Glomerular visceral epithelial cell (primary cell): ENCODE data around the gene TRIO.
"Not testable (repeated sequence)": the region's sequence is repeated elsewhere in the genome, so short reads cannot be mapped to it uniquely, and the experiment has no call there.

Experiments
- DNase-seq: peaks from one replicate; pipeline ENCODE4 v3.0.0-alpha.2; 2016; ENCODE audit errors: extremely low spot score

Gene TRIO

DNA sequence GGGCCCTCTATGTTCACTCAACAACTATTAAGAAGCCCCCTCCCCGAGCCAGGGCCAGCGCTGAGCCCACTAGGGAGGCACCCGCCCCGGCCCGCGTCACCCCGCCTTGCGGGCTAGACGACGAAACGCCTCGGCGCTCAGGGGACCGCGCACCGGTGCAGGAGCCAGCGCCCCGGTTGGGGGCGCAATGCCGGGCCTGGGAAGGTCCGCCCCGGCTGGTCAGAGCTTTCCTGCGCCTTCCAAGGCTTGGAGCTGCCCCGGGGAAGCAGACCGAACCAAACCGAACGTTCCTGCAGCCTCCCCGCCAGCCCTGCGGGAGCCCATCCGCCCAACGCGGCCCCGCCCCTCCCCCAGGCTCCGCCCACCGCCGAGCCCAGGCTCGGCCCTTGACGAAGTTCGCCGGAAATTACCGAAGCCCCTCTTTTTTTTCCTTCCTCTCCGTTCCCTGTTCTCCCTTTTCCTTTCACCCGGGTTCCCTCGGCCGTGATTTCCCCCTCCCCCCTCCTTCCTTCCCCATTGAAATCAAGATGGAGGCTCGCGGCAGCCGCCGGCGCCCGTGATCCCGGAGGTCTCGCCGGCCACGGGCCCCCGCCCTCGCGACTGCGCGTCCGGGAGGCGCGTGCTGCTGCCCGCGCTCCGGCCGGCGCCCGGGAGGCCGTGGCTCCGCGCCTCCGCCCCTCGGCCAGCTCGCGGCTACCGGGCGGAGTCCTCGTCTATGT lies at the start of gene TRIO:
Gene TRIO (plus strand): TSS at position 516 of the 719 bp plus-strand sequence. CDS start 384 bp downstream, outside the sequence.
- DNase-seq, result peak; percentile 97

DNA sequence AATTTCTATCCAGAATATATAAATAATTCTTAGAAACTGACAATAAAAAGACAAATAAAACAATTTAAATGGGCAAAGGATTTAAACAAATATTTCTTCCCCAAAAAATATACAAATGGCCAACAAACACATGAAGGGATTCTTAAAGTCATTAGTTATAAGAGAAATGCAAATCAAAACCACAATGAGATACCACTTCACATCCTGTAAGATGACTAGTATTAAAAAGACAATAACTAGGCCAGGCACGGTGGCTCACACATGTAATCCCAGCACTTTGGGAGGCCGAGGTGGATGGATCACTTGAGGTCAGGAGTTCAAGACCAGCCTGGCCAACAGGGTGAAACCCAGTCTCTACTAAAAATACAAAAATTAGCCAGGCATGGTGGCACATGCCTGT lies 45.8 kb upstream of the TRIO start:
- DNase-seq, result not testable (repeated sequence)

DNA sequence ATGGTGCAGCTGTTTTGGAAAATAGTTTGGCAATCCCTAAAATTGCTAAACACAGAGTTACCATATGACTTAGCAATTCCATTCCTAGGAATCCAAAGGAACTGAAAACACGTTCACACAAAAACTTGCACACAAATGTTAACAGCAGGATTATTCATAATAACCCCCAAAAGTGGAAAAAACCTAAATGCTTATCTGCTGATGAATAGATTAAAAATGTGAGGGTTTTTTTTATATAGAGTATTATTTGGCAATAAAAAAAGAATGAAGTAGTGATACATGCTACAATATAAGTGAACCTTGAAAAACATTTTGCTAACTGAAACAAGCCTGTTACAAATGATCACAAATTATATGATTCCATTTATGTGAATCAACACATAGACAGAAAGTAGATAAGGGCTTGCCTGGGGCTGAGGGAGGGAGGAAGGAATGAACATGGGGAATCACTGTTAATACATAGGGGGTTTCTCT lies 45.1 kb upstream of the TRIO start:
- DNase-seq, result no peak

DNA sequence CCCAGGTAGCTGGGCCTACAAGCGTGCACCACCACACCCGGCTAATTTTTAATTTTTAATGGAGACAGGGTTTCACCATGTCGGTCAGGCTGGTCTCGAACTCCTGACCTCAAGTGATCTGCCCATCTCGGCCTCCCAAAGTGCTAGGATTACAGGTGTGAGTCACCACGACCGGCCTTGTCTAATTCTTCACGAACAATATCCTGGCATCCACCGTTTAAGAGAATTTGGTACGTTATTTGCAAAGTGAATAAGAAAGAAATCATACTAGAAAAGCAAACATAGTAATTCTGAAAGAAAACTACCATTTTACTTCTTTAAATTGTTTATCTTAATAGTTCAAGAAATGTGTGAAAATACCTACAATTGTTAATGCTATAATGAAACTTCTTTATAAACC lies 42.9 kb upstream of the TRIO start:
- no peak for DNase-seq

DNA sequence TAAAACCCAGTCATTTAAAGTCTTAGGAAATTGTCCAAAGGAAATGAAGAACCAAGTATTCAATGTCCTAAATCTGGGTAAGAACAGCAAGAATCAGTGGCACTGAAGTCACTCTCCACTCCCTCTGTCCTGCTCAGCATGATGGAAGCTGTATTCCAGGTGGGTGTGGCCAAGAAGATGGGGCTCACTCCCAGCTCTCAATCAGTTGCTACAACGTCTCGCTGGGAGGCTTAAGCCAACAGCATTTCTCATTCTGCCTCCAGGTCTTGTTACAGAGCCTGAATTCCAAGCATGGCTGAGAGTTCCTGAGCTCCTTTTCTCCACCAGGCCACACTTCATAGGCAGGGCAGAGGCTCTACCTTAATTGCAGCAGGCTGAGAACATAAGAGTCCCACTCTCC lies 41.2 kb upstream of the TRIO start:
- DNase-seq, result no peak

DNA sequence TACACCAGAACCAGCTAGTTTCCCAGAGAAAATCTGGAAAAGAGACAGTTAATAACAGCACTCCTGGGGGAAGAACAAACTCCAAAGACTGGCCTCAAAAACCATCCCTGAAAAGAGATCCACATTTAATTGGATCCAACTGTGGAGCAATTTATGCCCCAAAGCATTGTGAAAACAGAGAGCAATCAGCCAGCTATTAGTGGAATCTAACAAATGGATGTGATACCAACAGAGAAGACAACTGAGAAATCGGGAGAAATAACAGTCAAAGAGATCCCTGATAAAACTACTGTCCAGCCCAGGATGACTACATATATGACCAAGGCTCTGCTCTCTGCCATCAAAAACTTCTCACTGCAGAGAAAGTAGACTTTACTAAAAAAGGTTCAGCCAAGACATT lies 40.5 kb upstream of the TRIO start:
- DNase-seq, result no peak

DNA sequence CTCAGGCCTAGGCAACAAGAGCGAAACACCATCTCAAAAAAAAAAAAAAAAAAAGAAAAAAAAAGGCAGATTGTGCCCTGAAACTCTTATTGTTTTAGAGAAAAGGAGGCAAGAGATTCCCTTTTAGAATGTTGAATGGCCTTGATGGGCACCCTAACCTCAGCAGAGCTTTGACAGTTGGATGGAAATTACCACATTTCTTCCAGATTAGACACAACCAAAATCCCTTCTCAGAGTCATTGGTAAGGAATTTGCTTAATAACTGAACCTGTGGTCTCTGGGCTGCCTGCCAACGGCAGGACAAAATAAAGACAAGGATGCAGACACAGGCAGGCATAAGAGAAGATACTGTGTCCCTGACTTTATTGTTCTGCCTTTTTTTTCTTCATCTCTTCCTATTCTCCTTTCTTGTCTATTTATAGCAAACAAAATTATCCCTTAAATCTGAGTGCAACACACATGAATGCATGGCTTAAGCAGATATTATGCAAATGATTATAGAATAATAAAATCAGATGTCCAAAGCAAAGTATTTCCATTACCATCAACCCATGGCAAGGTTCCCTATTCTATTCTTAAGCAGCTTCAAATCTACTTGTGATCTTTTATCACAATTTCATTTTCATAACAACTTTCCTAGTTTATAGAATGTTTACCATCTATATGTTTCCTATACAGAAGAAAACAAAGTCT lies 37.3 kb upstream of the TRIO start:
- DNase-seq, result peak; percentile 97

DNA sequence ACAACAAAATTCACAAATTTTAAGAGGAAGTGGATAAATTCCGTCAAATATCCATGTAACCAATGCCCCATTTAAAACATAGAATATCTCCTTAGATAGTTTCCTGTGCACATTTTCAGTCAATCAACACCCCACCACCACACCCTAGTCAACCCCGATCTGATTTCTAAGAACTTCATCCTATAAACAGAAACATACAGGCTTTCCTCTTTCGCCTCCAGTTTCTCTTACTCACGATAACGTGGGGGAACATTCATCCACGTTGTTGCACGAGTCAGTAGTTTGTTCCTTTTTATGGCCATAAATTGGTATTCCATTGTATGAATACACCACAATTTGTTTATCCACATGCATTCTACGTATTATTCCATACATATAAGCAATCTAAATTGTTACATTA lies 35.6 kb upstream of the TRIO start:
- no peak for DNase-seq

DNA sequence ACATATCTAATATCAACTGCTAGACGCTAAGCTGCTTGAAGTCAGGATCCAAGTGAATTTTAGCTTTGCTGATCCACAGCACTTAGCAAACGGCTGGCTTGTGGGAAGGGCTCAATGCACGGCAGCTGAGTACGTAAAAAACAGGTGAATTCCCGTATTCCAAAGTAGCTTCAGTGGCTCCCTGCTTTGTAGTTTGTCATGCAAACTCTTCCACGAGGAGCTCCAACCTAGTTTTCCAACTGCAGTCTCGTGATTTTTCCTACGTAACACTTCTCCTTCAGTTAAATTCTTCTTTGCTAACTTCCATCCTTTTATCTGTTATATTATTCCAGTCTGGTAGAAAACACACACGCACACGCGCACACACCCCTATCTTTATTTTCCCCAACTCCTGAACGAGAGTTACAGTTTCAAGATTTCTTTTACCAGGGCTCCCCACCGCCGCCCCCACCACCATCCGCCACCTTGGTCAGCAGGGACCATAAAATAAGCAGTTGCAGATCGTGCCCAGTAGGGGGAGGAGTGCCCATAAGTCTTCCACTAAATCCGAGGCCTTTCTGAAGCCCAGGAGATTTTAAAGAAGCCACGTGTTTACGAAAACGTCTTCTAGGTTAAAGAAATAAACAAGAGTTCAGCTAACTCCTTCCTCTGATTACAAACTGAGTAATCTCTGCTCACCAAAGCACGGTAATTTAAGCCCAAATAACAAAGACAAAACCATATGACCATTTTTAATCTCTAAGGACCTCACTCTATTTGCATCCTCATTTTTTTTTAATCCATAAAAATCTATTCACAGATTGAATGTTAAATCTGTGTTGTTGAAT lies 34.8 kb upstream of the TRIO start:
- DNase-seq, result peak; percentile 77

DNA sequence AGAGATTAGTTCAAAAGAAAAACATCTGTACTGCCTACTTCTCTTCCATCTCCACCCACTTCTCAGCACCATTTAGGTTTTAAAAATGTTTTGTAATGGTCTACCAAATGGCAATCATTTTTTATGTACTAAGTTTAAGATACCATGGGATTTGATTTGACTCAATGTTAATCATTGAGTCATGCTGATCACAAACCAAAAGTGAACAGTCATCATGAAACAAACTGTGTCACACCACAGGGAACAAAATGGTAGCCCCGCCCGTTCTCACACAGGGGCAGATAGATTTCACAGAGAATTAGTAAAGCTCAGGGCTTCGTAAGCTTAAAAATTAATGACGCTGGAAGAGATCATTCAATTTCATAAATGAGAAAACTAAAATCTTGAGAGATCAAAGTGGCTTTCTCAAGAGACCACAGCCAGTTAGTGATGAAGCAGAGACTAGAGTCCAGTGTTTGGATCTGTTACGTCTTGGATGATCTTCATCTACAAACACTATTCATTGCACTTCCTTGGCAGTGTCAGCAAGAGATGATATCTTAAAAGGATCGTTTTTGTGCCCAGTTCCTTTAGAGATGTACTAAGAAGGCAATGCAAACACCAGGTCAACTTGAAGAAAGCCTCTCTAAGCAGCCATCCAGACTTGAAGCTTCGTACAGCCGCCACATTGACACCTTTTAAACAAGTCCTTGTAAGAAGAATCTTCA lies 33.9 kb upstream of the TRIO start:
- DNase-seq, result peak; percentile 15

DNA sequence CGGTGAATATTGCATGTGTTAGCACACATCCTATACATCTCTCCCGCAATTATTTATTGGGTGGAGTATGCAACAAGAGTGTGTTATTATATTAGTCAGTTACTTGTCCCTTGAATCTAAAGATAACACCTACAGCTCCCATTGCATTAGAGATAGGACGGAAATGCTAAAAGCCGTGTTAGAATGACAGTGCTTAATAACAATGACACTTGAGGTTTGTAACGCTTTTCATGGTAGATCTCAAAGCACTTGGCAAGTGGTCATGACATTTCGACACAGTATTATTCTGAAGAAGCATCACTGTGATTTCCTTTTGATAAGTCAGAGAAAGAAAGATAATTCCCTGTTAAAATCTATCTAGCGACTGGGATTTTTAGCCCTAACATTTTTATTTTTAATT lies 33.4 kb upstream of the TRIO start:
- no peak for DNase-seq

DNA sequence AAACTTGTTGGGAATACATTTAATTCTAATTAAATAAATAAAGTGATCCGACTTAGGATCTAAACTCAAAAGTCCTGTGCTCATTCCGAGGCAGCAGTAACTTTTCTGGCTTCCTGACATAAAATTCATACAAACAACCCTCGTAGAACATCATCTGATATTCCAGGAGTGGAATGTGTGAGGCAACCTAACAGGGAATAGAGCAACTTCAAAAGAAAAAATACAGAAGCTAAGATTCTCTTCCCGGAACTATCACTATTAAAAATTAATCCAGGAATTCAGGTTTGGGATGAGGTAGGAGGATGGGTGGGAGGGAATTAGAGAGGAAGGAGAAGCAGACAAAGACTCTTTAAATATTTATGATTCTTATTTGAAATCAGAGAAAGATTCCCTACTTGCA lies 32.9 kb upstream of the TRIO start:
- peak; percentile 29 for DNase-seq

DNA sequence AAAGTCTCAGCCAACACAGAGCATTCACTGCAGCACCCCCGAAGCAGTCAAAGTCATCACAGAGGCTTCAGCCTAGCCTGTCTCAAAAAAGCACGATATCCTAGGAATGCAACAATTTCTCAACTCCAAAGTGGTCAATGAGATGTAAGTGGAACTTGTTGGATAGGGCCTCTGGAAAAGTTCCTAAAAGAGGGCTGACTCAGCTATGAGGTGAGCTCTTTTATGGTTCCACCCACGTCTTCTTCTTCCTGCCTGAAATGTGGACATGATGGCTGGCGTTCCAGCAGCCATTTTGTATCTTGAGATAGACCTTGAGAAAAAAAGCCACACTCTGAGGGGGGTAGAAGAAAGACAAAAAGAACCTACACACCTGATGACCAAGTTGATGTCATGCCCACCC lies 32.5 kb upstream of the TRIO start:
- peak; percentile 51 for DNase-seq

DNA sequence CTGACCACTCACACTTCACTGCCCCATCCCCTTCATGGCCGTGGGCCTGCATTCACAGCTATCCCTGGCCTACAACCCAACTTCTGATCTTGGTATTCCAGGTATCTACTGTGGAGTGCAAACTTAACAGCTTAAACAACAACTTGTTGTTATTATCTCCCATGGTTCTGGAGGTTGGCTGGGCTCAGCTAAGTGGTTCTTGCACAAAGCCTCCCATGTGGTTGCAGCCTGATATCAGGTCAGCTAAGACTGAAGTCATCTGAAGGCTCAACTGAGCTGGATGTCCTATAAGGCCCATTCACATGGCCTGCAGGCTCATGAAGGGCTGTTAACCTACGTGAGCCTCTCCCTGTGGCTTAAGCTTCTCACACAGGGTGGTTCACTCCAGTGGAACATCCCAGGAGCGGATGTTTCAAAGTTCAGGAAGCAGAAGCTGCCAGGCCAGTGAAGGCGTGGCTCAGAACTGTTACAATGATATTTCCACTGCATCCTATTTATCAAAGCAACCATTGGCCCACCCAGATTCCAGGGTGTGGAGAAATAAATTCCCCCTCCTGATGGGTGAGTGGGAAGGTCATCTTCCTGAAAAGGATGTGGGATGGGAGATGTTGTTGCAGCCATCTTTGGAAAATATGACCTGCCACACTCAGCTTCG lies 30.0 kb upstream of the TRIO start:
- no peak for DNase-seq

DNA sequence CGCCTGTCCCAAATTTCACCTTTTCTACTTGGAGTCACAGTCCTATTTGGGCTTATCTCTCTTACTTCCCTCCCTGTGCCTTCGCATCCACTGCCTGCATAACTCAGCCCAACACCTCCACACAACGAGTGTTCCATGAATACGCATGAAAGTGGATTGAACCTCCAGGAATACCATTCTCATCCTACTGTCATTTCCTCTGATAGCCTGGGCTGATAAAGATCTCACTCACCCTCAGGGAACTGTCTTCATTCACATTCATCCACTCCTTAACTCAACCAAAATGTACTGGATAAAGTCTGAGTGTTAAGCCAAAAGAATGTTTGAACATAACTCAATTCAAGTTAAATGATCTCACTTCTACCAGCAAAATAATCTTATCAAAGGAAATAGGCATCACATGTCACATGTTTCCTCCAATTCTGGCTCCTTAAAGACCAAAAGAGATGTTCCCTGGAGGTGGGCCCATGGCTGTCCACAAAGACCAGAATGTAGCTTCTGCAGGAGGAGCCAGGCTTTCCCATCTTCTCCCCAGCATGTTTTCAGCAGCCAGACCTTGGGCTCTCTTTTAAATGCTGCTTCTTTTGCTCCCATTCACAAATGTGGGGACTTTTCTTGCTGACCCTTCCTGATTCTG lies 28.4 kb upstream of the TRIO start:
- no peak for DNase-seq

DNA sequence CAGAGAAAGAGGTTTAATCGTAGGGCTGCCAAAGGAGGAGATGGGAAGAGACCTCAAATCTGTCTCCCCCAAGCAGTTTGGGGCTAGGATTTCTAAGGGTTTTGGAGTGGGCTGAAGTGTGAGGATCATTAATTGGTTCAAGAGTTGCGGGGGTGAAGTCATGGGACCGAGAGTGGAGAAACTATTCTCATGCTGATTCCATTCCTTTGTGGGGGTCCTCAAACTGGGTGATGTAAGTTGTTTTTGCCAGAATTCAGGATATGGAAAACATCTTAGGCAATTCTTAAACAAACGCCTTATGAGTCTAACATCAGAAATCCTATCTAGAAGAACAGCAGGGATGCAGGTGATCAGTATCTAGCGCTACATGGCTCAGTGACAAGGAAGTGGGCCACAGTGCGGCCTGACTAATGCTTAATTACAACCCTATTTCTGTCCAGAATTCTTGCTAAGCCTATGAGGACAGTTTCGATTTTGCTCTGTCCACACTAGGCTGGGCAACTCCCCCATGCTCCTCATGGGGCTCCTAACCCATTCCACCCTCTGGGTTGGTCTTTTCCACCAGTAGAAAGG lies 27.7 kb upstream of the TRIO start:
- no peak for DNase-seq

DNA sequence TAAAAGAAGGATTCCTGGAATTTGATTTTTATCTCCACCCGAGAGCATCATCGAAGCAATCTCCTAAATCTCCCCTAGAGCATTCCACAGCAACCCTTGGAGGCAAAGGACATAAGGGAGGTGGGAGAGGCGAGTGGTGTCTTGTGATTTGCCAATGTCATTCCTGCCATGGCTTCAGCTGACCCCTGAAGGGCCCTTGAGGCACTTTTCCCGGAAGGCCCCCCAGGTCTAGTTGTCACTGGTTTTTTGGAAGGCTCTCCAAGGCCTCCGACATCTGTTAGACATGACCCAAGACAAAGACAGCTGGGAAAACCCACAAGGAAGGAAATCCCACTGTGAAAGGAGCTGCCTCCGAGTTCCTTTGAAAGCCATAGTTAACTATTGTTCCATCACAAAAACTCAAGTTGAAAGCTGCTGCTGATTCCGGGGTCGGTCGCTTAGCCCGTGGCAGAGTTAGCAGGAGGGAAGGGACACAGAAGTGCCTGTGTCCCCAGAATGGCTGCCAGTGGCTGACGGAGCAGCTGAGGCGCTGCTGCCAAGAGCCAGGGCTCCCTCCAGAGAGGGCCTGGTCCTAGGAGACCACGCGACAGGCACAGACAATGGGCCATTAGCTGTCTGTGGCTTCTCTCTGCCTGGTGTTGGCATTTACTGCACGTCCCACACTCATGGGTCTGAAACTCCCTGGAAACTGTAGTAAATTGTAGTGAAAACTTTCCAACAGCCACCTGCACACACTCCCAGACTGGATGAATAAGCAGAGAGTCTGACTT lies 24.4 kb upstream of the TRIO start:
- DNase-seq, result no peak

DNA sequence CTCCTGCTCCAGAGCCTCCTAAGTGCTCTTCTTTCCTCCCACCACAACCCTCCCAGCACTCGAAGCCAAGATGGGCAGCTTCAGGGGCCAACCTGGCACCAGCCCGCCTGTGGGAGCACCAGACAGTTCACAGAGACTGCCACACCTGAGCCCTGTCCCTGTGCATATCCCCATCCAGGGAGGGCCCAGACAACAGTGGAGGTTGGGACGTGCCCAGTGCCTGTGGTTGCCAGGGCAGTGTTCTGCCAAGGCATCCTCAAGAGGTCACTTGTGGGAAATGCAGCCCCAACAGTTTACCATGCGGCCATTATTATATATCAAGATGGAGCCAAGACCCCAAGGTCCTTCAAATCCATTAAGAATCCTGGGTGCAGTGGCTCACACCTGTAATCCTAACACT lies 23.0 kb upstream of the TRIO start:
- no peak for DNase-seq

DNA sequence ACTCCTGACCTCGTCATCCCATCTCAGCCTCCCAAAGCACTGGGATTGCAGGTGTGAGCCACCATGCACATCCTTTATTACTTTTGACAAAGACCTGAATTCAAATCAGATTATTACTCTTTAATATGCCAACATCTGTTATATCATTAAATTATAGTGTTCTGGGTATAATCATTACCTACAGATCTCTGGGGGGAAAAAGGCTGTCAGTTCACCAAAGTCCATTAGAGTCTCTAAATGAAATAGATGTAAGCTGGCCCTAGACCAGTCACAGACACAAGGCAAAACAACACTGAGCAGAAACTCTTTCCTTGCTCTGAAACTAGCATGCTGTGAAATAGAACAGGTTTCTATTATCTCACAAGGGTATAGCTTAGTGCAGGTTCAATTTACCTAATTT lies 21.6 kb upstream of the TRIO start:
- DNase-seq, result no peak

DNA sequence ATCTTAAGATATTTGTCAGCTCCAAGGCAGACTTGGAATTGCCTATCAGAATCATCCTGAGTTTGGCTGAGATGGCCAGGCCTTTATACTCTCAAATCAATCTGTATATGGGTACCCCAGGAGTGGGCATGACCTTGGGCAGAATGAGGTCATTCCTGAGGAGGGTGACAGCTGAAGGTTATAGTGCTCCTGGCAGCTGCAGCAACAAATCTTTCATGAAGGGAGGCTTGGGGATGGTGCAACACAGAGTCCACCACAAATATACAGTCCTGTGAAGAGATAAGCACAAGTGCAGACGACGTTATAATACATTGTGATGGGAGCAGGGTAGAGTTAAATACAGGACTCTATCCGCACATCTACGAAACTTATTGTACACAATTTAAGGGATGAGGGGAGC lies 21.1 kb upstream of the TRIO start:
- no peak for DNase-seq
